GM12878 (cell line): ENCODE results near the gene ZFR. TPM values are rescaled to one million over a fixed set of nuclear protein-coding genes. Genes with fewer than 3 reads are reported as not detected.

Experiments used
- ATAC-seq: fragments of 200-7000 bp; cut with Tn5 transposase; 3 replicates; pipeline ENCODE4 v1.9.1; 2020; ENCODE audit warnings: mild to moderate bottlenecking, moderate library complexity
- BruUV-seq: library from RNA; stranded (reverse); fragments of 400-500 nt; replicated peaks from 2 replicates; lab custom pipeline; 2021; lab: Mats Ljungman, UMichigan
- CTCF ChIA-PET: fragments of 300-600 bp; sonication (Branson Sonifier 250); formaldehyde crosslinking; extraction: SDS; loops from one replicate; lab custom pipeline; 2021; ENCODE audit warnings: inconsistent platforms; lab: Yijun Ruan, JAX
- POLR2A ChIA-PET: fragments of 350-600 bp; formaldehyde crosslinking; extraction: SDS; loops from one replicate; lab custom pipeline; 2021; ENCODE audit warnings: inconsistent platforms; lab: Charles Lee
- RAD21 ChIA-PET: fragments of 300-600 bp; sonication (Branson Sonifier 250); formaldehyde crosslinking; loops from one replicate; lab custom pipeline; 2023; ENCODE audit warnings: antibody characterized with exemption; ENCODE audit not compliant: unreplicated experiment; lab: Charles Lee
- SMC1A ChIA-PET: fragments of 300-600 bp; sonication (Branson Sonifier 250); formaldehyde crosslinking; loops from one replicate; lab custom pipeline; 2023; ENCODE audit not compliant: unreplicated experiment, uncharacterized antibody; lab: Charles Lee
- DNase-seq: peaks from one replicate; pipeline ENCODE4 v3.0.0-alpha.2; 2011; ENCODE audit warnings: low read depth, low spot score
- FAIRE-seq: peaks from 3 replicates; lab custom pipeline; 2011; peaks lifted over from hg19 to GRCh38; lab: Jason Lieb, UNC
- H2AFZ ChIP-seq: 2 replicates; pipeline ENCODE4 v1.6.0; 2011; ENCODE audit warnings: low read depth, low read length, control low read depth; ENCODE audit not compliant: control insufficient read depth
- H3K27ac ChIP-seq: 2 replicates; pipeline ENCODE4 v1.5.1; 2011; ENCODE audit warnings: control low read depth; ENCODE audit not compliant: control insufficient read depth, insufficient read depth
- H3K27me3 ChIP-seq, 2 experiments: replicated peaks in 1 of 2; 2 replicates each; pipeline versions ENCODE4 v1.6.0 to v1.6.1; 2011; ENCODE audit warnings: low read length in 1 of 2; ENCODE audit not compliant: control insufficient read depth in 2 of 2, insufficient read depth in 2 of 2
- H3K36me3 ChIP-seq, 2 experiments: 2 replicates each; pipeline ENCODE4 v1.5.1; 2011; ENCODE audit warnings: low read length in 1 of 2; ENCODE audit not compliant: control insufficient read depth in 2 of 2, insufficient read depth in 2 of 2
- H3K4me1 ChIP-seq: 2 replicates; pipeline ENCODE4 v1.6.1; 2011; ENCODE audit warnings: mild to moderate bottlenecking, low read length, moderate library complexity, mixed read lengths; ENCODE audit not compliant: control insufficient read depth, insufficient read depth
- H3K4me2 ChIP-seq: 2 replicates; pipeline ENCODE4 v1.6.0; 2011; ENCODE audit warnings: control low read depth; ENCODE audit not compliant: control insufficient read depth, insufficient read depth
- H3K4me3 ChIP-seq: fragments of 200-600 bp; sonication (generic); 2 replicates; pipeline ENCODE4 v1.5.1; 2016
- H3K79me2 ChIP-seq: 2 replicates; pipeline ENCODE4 v1.6.0; 2011; ENCODE audit warnings: low read length; ENCODE audit not compliant: control insufficient read depth, insufficient read depth
- H3K9ac ChIP-seq: 2 replicates; pipeline ENCODE4 v1.8.0; 2011; ENCODE audit warnings: low read length, control low read depth, mixed read lengths; ENCODE audit not compliant: control insufficient read depth, insufficient read depth
- H3K9me3 ChIP-seq: replicated peaks from 3 replicates; pipeline ENCODE4 v1.5.1; 2011; ENCODE audit warnings: mild to moderate bottlenecking, low read length; ENCODE audit not compliant: control insufficient read depth, insufficient read depth
- H4K20me1 ChIP-seq: 2 replicates; pipeline ENCODE4 v1.6.0; 2011; ENCODE audit not compliant: control insufficient read depth, insufficient read depth
- CHD2 ChIP-seq: IDR thresholded peaks from 2 replicates; pipeline ENCODE4 v1.6.1; 2011; ENCODE audit warnings: low read depth, low read length, improper control_type of control experiment, borderline replicate concordance
- ESRRA ChIP-seq: IDR thresholded peaks from 2 replicates; pipeline ENCODE4 v1.6.1; 2012; ENCODE audit warnings: mild to moderate bottlenecking, low read length, improper control_type of control experiment
- FOXK2 ChIP-seq: fragments of 450-650 bp; IDR thresholded peaks from 2 replicates; pipeline ENCODE4 v1.6.1; 2017; ENCODE audit warnings: mild to moderate bottlenecking, moderate library complexity
- IKZF2 ChIP-seq, 2 experiments: fragments of 450-650 bp; IDR thresholded peaks; 2 replicates each; pipeline ENCODE4 v1.6.1; 2017; ENCODE audit warnings: mild to moderate bottlenecking in 2 of 2, moderate library complexity in 2 of 2
- NFYA ChIP-seq: IDR thresholded peaks from 2 replicates; pipeline ENCODE4 v1.6.1; 2011; ENCODE audit warnings: low read depth, mild to moderate bottlenecking, low read length, improper control_type of control experiment, borderline replicate concordance
- NFYB ChIP-seq: IDR thresholded peaks from 2 replicates; pipeline ENCODE4 v1.6.1; 2011; ENCODE audit warnings: low read depth, mild to moderate bottlenecking, low read length, improper control_type of control experiment, moderate library complexity; ENCODE audit not compliant: insufficient read depth
- NR2C1 ChIP-seq: fragments of 450-650 bp; IDR thresholded peaks from 2 replicates; pipeline ENCODE4 v1.6.1; 2017; ENCODE audit warnings: antibody characterized with exemption, mild to moderate bottlenecking, moderate library complexity
- WGBS: methylation state at CpG from one replicate; pipeline ENCODE4 v1.1.6; 2016; ENCODE audit warnings: low lambda C conversion rate; ENCODE audit not compliant: insufficient replicate concordance, insufficient coverage; ENCODE audit errors: missing lambda C conversion rate; 5-methylcytosine and 5-hydroxymethylcytosine counted together
- in situ Hi-C: fragments of 300-500 bp; cut with MboI; formaldehyde crosslinking; loops from 9 replicates; pipeline ENCODE4 v1.14.3; 2018; ENCODE audit warnings: mixed read lengths
- intact Hi-C: fragments of 100-400 bp; cut with micrococcal nuclease; formaldehyde crosslinking; loops from one replicate; pipeline ENCODE4 v1.14.2; 2022; ENCODE audit not compliant: unreplicated experiment
- polyA plus RNA-seq, 11 experiments: library from polyadenylated mRNA; depleted of rRNA in 4 of 11; unstranded in 6 of 11; stranded (reverse) in 5 of 11; fragments of >200 nt; fragmentation: Nextera tagmentation in 4 of 11; fragmentation: Illumina TruSeq in 1 of 11; extraction: Ambion mirVana in 4 of 11; extraction: Trizol in 1 of 11; gene quantifications; 1 replicate in 1 of 11; 2 replicates in 10 of 11; pipeline versions ENCODE4 v1.2.1 to v1.2.3, GENCODE V29; 2011 to 2016; ENCODE audit warnings: inconsistent platforms in 2 of 11, missing spikeins in 2 of 11, low read depth in 1 of 11
- total RNA-seq, 4 experiments: library from RNA; depleted of rRNA in 3 of 4; stranded (reverse); fragments of >200 nt in 3 of 4; fragmentation: Illumina TruSeq in 1 of 4; extraction: Trizol in 1 of 4; gene quantifications; 2 replicates each; pipeline versions ENCODE4 v1.2.1 to v1.2.3, GENCODE V29; 2013 to 2021
- TF ChIP-seq, protein P1 (sequence below): IDR thresholded peaks from 2 replicates; pipeline ENCODE4 v1.6.1; 2011; ENCODE audit warnings: low read depth, mild to moderate bottlenecking, low read length, moderate library complexity, borderline replicate concordance; ENCODE audit errors: extremely low read depth
- TF ChIP-seq, protein P2 (sequence below): fragments of 450-650 bp; IDR thresholded peaks from 2 replicates; pipeline ENCODE4 v1.6.1; 2017; ENCODE audit warnings: mild to moderate bottlenecking
- TF ChIP-seq, protein P3 (sequence below): fragments of 450-650 bp; IDR thresholded peaks from 2 replicates; pipeline ENCODE4 v1.6.1; 2014; ENCODE audit warnings: mild to moderate bottlenecking
- TF ChIP-seq, protein P4 (sequence below): fragments of 450-650 bp; conservative IDR thresholded peaks from 2 replicates; pipeline ENCODE4 v1.6.1; 2017; ENCODE audit warnings: mild to moderate bottlenecking, moderate library complexity

The ZFR gene
- total and polyA plus RNA-seq, 10 of the 15 experiments (the other 5 are each of a cell fraction or from before 2014, with no cell fraction given) = 33.7 to 90.6 (median 72.9) TPM

DNA sequence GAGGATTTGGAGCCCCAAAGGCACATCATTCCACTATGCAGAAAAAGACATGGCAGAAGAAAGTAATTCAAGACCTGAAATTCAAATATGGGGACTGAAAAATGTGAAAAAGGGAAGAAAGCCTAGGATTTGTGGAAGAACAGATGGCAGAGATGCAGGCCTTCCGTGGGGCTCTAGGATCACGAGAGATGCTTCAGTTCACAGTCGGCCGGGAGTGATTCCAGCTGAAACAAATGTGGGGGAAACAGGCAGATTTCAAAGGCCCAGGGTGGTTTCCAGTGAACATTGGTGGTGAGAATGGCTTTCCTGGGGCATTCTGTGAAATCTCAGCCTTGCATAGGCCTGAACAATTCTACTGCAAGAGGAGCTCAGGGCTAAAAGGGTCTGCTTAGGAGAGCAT, 34.6 kb upstream of the ZFR start:
- no TSS peak for BruUV-seq
- Histone ChIP-seq H3K9ac (no peak overlapping the region), H3K36me3 (no peaks in the 10 kb centered on the region), H3K27ac (no peak overlapping the region), H3K4me2 (no peak overlapping the region), H4K20me1 (no peaks in the 10 kb centered on the region), H3K9me3 (no peaks in the 10 kb centered on the region), H3K4me3 (no peak overlapping the region), H3K27me3 (no peaks in the 10 kb centered on the region), H2AFZ (no peak overlapping the region), H3K79me2 (no peaks in the 10 kb centered on the region), H3K4me1 (no peaks in the 10 kb centered on the region)
- ATAC-seq (no peak), FAIRE-seq (no peak), DNase-seq (no peak)
- ChIA-PET CTCF (interaction anchor here (2.5 kb wide), 1 partner anchor 10 kb away, joined by 11 read pairs; no protein-coding TSS in a partner anchor), SMC1A (interaction anchor here (1.3 to 1.5 kb wide), 2 partner anchors 11 to 133 kb away, joined by 3 to 4 read pairs; no protein-coding TSS in a partner anchor), POLR2A (no interaction called here), RAD21 (no interaction called here)
- WGBS = 51% methylated on average over 4 of the region's 4 CpGs
- intact Hi-C loops = no loop called here
- in situ Hi-C loops = no loop called here
- no peak for TF ChIP-seq NFYB
- no peak for TF ChIP-seq FOXK2
- TF ChIP-seq, protein P1, sequence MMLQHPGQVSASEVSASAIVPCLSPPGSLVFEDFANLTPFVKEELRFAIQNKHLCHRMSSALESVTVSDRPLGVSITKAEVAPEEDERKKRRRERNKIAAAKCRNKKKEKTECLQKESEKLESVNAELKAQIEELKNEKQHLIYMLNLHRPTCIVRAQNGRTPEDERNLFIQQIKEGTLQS = no peak
- TF ChIP-seq, protein P2, sequence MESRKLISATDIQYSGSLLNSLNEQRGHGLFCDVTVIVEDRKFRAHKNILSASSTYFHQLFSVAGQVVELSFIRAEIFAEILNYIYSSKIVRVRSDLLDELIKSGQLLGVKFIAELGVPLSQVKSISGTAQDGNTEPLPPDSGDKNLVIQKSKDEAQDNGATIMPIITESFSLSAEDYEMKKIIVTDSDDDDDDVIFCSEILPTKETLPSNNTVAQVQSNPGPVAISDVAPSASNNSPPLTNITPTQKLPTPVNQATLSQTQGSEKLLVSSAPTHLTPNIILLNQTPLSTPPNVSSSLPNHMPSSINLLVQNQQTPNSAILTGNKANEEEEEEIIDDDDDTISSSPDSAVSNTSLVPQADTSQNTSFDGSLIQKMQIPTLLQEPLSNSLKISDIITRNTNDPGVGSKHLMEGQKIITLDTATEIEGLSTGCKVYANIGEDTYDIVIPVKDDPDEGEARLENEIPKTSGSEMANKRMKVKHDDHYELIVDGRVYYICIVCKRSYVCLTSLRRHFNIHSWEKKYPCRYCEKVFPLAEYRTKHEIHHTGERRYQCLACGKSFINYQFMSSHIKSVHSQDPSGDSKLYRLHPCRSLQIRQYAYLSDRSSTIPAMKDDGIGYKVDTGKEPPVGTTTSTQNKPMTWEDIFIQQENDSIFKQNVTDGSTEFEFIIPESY = no peak
- TF ChIP-seq IKZF2 (IDR thresholded peaks at IDR 0.05) = no peak
- TF ChIP-seq, protein P3, sequence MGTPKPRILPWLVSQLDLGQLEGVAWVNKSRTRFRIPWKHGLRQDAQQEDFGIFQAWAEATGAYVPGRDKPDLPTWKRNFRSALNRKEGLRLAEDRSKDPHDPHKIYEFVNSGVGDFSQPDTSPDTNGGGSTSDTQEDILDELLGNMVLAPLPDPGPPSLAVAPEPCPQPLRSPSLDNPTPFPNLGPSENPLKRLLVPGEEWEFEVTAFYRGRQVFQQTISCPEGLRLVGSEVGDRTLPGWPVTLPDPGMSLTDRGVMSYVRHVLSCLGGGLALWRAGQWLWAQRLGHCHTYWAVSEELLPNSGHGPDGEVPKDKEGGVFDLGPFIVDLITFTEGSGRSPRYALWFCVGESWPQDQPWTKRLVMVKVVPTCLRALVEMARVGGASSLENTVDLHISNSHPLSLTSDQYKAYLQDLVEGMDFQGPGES = no peak
- no peak for TF ChIP-seq ESRRA
- TF ChIP-seq NR2C1 = no peak
- TF ChIP-seq NFYA = no peak
- TF ChIP-seq, protein P4, sequence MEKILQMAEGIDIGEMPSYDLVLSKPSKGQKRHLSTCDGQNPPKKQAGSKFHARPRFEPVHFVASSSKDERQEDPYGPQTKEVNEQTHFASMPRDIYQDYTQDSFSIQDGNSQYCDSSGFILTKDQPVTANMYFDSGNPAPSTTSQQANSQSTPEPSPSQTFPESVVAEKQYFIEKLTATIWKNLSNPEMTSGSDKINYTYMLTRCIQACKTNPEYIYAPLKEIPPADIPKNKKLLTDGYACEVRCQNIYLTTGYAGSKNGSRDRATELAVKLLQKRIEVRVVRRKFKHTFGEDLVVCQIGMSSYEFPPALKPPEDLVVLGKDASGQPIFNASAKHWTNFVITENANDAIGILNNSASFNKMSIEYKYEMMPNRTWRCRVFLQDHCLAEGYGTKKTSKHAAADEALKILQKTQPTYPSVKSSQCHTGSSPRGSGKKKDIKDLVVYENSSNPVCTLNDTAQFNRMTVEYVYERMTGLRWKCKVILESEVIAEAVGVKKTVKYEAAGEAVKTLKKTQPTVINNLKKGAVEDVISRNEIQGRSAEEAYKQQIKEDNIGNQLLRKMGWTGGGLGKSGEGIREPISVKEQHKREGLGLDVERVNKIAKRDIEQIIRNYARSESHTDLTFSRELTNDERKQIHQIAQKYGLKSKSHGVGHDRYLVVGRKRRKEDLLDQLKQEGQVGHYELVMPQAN = no peak
- no peak for TF ChIP-seq CHD2
